Neuronal stem cell (in vitro differentiated cells): ENCODE data around the gene MLXIPL.

ENCODE experiments used
- DNase-seq: peaks from one replicate; pipeline ENCODE4 v3.0.0-alpha.2; 2013; ENCODE audit warnings: low spot score
- H2AFZ ChIP-seq: one replicate; pipeline ENCODE4 v1.6.1; 2013; ENCODE audit warnings: mild to moderate bottlenecking, low read length, inconsistent platforms
- H2AK5ac ChIP-seq: 2 replicates; pipeline ENCODE4 v1.6.1; 2013; ENCODE audit warnings: low read depth, mild to moderate bottlenecking, inconsistent platforms, low read length, moderate library complexity, mixed read lengths
- H2BK120ac ChIP-seq: 2 replicates; pipeline ENCODE4 v1.6.1; 2013; ENCODE audit warnings: low read depth, mild to moderate bottlenecking, inconsistent platforms, low read length, moderate library complexity, mixed read lengths
- H2BK12ac ChIP-seq: one replicate; pipeline ENCODE4 v1.6.1; 2013; ENCODE audit warnings: low read length, inconsistent platforms
- H2BK15ac ChIP-seq: 2 replicates; pipeline ENCODE4 v1.6.1; 2013; ENCODE audit warnings: mild to moderate bottlenecking, low read length, inconsistent platforms, mixed read lengths
- H2BK5ac ChIP-seq: one replicate; pipeline ENCODE4 v1.6.1; 2013; ENCODE audit warnings: inconsistent platforms, mild to moderate bottlenecking, low read length, moderate library complexity
- H3K14ac ChIP-seq: one replicate; pipeline ENCODE4 v1.6.1; 2013; ENCODE audit warnings: low read length, inconsistent platforms
- H3K18ac ChIP-seq: 2 replicates; pipeline ENCODE4 v1.6.1; 2013; ENCODE audit warnings: low read length, inconsistent platforms
- H3K23ac ChIP-seq: 2 replicates; pipeline ENCODE4 v1.6.1; 2013; ENCODE audit warnings: low read depth, mild to moderate bottlenecking, mixed read lengths, low read length, inconsistent platforms; ENCODE audit not compliant: poor library complexity
- H3K27ac ChIP-seq: replicated peaks from 3 replicates; pipeline ENCODE4 v1.5.1; 2013; ENCODE audit warnings: low read length, inconsistent platforms
- H3K27me3 ChIP-seq, 3 experiments: 2 replicates each; pipeline ENCODE4 v1.6.1; 2013; ENCODE audit warnings: low read length in 3 of 3, mild to moderate bottlenecking in 2 of 3, inconsistent platforms in 1 of 3, low read depth in 1 of 3, mixed read lengths in 1 of 3, moderate library complexity in 1 of 3; ENCODE audit not compliant: control insufficient read depth in 3 of 3, insufficient read depth in 3 of 3
- H3K36me3 ChIP-seq, 2 donors: replicated peaks in 1 of 2; 2 replicates each; pipeline ENCODE4 v1.6.1; 2013; ENCODE audit warnings: low read length in 2 of 2; ENCODE audit not compliant: control insufficient read depth in 2 of 2, insufficient read depth in 2 of 2
- H3K4ac ChIP-seq: 2 replicates; pipeline ENCODE4 v1.6.1; 2013; ENCODE audit warnings: inconsistent platforms, mild to moderate bottlenecking, low read length, moderate library complexity
- H3K4me1 ChIP-seq, 2 donors: 1 replicate in 1 of 2; 2 replicates in 1 of 2; pipeline ENCODE4 v1.6.1; 2013; ENCODE audit warnings: low read length in 2 of 2, low read depth in 1 of 2; ENCODE audit not compliant: control insufficient read depth in 2 of 2, insufficient read depth in 1 of 2
- H3K4me2 ChIP-seq: one replicate; pipeline ENCODE4 v1.6.1; 2013; ENCODE audit warnings: mild to moderate bottlenecking, low read length, inconsistent platforms; ENCODE audit not compliant: insufficient read depth, poor library complexity, severe bottlenecking
- H3K4me3 ChIP-seq, 2 donors: 2 replicates each; pipeline ENCODE4 v1.5.1; 2013; ENCODE audit warnings: low read length in 2 of 2, mild to moderate bottlenecking in 2 of 2, inconsistent platforms in 1 of 2, moderate library complexity in 1 of 2
- H3K79me1 ChIP-seq: one replicate; pipeline ENCODE4 v1.6.1; 2013; ENCODE audit warnings: low read depth, mild to moderate bottlenecking, inconsistent platforms, low read length, moderate library complexity
- H3K9ac ChIP-seq: one replicate; pipeline ENCODE4 v1.6.1; 2013; ENCODE audit warnings: mild to moderate bottlenecking, low read depth, low read length, inconsistent platforms; ENCODE audit not compliant: poor library complexity
- H3K9me3 ChIP-seq, 2 donors: replicated peaks in 1 of 2; 2 replicates each; pipeline versions ENCODE3 to v1.6.1; 2013; ENCODE audit warnings: low read length in 2 of 2, mild to moderate bottlenecking in 2 of 2, inconsistent platforms in 1 of 2, low read depth in 1 of 2, mixed read lengths in 1 of 2, moderate library complexity in 1 of 2; ENCODE audit not compliant: control insufficient read depth in 2 of 2, insufficient read depth in 1 of 2
- H4K8ac ChIP-seq: one replicate; pipeline ENCODE4 v1.6.1; 2013; ENCODE audit warnings: low read depth, mild to moderate bottlenecking, inconsistent platforms, low read length, moderate library complexity
- H4K91ac ChIP-seq: one replicate; pipeline ENCODE4 v1.6.1; 2013; ENCODE audit warnings: low read length, low read depth, mild to moderate bottlenecking, inconsistent platforms; ENCODE audit not compliant: poor library complexity
- WGBS, 2 donors: extraction: QIAGEN DNeasy Blood & Tissue Kit; methylation state at CpG; one replicate each; pipeline ENCODE4 v1.1.7; 2013; ENCODE audit warnings: missing lambda C conversion rate in 2 of 2, mixed read lengths in 1 of 2; ENCODE audit not compliant: insufficient read length in 2 of 2, insufficient replicate concordance in 1 of 2; ENCODE audit errors: extremely low coverage in 2 of 2; 5-methylcytosine and 5-hydroxymethylcytosine counted together

MLXIPL gene

GRCh38 chr7:73635428-73636200, 11.3 kb upstream of the MLXIPL start:
- Histone ChIP-seq H2BK12ac (peak overlapping the region; percentile 84), H2BK15ac (no peak overlapping the region), H2AK5ac (peak overlapping the region; percentile 8), H3K27me3 (no peaks in the 10 kb centered on the region), H3K23ac (no peak overlapping the region), H2BK120ac (peak overlapping the region; percentile 73), H3K4me3 (no peak overlapping the region), H3K4me2 (no peak overlapping the region), H3K14ac (no peak overlapping the region), H3K36me3 (no peaks in the 10 kb centered on the region), H3K79me1 (no peaks in the 10 kb centered on the region), H3K9ac (no peak overlapping the region), H2BK5ac (no peak overlapping the region), H3K4me1 (peaks cover 0 to 5% of the 10 kb centered on the region in 2 donors), H3K18ac (peak overlapping the region; percentile 90), H2AFZ (peak overlapping the region; percentile 35), H4K91ac (no peak overlapping the region), H4K8ac (no peak overlapping the region), H3K9me3 (no peaks in the 10 kb centered on the region), H3K4ac (no peak overlapping the region), H3K27ac (peak overlapping the region; percentile 40)
- DNase-seq = no peak
- 100% methylated on average over 1 of the region's 8 CpGs for WGBS, 2 donors

DNA sequence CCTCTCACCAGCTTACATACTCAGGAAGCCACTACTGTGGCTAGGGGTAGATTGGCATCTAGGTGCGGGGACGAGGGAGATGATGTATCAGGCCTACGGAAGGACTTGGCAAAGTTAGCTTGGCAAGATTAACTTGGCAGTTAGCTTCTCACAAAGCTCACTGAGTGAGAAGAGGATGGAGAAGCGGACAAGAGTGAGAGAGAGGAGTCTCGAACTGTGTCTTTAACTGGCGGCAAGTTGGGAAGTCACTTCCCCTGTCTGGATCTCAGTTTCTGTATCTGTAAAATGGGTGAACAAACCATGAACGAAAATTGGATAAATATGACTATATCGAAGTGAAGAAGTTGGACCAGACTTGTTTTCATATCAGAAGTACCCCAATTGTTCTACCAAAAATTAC, 9.5 kb upstream of the MLXIPL start:
- Histone ChIP-seq H4K91ac (no peak overlapping the region), H2BK5ac (no peak overlapping the region), H3K36me3 (no peaks in the 10 kb centered on the region), H2BK120ac (no peak overlapping the region), H3K9ac (no peak overlapping the region), H2BK12ac (no peak overlapping the region), H3K4me1 (peaks cover 0 to 5% of the 10 kb centered on the region in 2 donors), H3K4ac (no peak overlapping the region), H3K4me2 (no peak overlapping the region), H3K79me1 (no peaks in the 10 kb centered on the region), H3K23ac (no peak overlapping the region), H2BK15ac (no peak overlapping the region), H3K18ac (no peak overlapping the region), H2AK5ac (no peak overlapping the region), H3K27ac (no peak overlapping the region), H2AFZ (no peak overlapping the region), H3K9me3 (no peaks in the 10 kb centered on the region), H3K4me3 (no peak overlapping the region), H3K27me3 (no peaks in the 10 kb centered on the region), H4K8ac (no peak overlapping the region), H3K14ac (no peak overlapping the region)
- WGBS, 2 donors = no CpG with 5 or more reads among the region's 8 CpGs
- no peak for DNase-seq

GRCh38 chr7:73633323-73633722, 9.0 kb upstream of the MLXIPL start:
- Histone ChIP-seq H3K4me3 (no peak overlapping the region), H3K23ac (no peak overlapping the region), H2BK120ac (no peak overlapping the region), H4K8ac (no peak overlapping the region), H2AK5ac (no peak overlapping the region), H2BK5ac (no peak overlapping the region), H3K36me3 (no peaks in the 10 kb centered on the region), H3K27me3 (peaks cover 0 to 5% (median 0%) of the 10 kb centered on the region in 3 experiments), H3K27ac (no peak overlapping the region), H2BK12ac (no peak overlapping the region), H3K9me3 (no peaks in the 10 kb centered on the region), H3K18ac (no peak overlapping the region), H3K14ac (no peak overlapping the region), H3K4me1 (peaks cover 0 to 5% of the 10 kb centered on the region in 2 donors), H4K91ac (no peak overlapping the region), H3K4me2 (no peak overlapping the region), H3K9ac (no peak overlapping the region), H2BK15ac (no peak overlapping the region), H2AFZ (no peak overlapping the region), H3K4ac (no peak overlapping the region), H3K79me1 (no peaks in the 10 kb centered on the region)
- no peak for DNase-seq
- WGBS, 2 donors = no CpG with 5 or more reads among the region's 7 CpGs

DNA sequence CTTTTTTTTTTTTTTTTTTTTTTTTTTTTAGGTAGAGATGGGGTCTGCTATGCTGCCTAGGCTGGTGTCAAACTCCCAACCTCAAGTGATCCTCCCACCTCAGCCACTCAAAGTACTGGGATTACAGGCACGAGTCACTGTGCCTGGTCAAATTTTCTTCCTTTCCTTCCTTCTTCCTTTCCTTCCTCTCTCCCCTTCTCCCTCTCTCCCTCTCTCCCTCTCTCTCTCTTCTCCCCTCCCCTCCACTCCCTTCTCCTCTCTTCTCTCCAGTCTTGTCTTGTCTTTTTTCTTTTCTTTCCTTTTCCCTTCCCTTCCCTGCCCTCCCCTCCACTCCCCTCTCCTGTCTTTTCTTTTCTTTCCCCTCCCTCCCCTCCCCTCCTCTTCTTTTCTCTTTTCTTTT, 7.2 kb upstream of the MLXIPL start:
- Histone ChIP-seq H3K4ac (no peak overlapping the region), H3K27me3 (peaks cover 0 to 20% (median 2%) of the 10 kb centered on the region in 3 experiments), H2BK120ac (no peak overlapping the region), H3K4me3 (no peak overlapping the region), H3K23ac (no peak overlapping the region), H2AFZ (no peak overlapping the region), H2BK15ac (no peak overlapping the region), H3K4me1 (peaks cover 0 to 8% of the 10 kb centered on the region in 2 donors), H2BK5ac (no peak overlapping the region), H3K79me1 (no peaks in the 10 kb centered on the region), H3K36me3 (no peaks in the 10 kb centered on the region), H3K18ac (no peak overlapping the region), H3K14ac (no peak overlapping the region), H4K8ac (no peak overlapping the region), H3K9me3 (no peaks in the 10 kb centered on the region), H3K9ac (no peak overlapping the region), H3K4me2 (no peak overlapping the region), H4K91ac (no peak overlapping the region), H2AK5ac (no peak overlapping the region), H2BK12ac (no peak overlapping the region), H3K27ac (no peak overlapping the region)
- DNase-seq = no peak
- no CpG with 5 or more reads among the region's 1 CpG for WGBS, 2 donors
